OCI-LY7 (cell line): Measurements from ENCODE around the gene SPCS1.

ENCODE experiments used
- CTCF ChIP-seq: fragments of 200-600 bp; sonication (generic); conservative IDR thresholded peaks from 2 replicates; pipeline ENCODE4 v1.5.1; 2014; ENCODE audit warnings: mild to moderate bottlenecking, antibody characterized with exemption, low read length, moderate library complexity, mixed read lengths
- EZH2phosphoT487 ChIP-seq: fragments of 200-600 bp; sonication (generic); IDR thresholded peaks from 2 replicates; pipeline ENCODE4 v1.6.1; 2018; ENCODE audit warnings: low read depth, borderline replicate concordance, mild to moderate bottlenecking, mixed run types, antibody characterized with exemption, low read length, moderate library complexity, mixed read lengths

GRCh38 chr3:52703341-52703740 lies 2.6 kb upstream of the SPCS1 start:
- no peak for TF ChIP-seq CTCF
- TF ChIP-seq EZH2phosphoT487: no peak
